ENCODE measurements around the gene PPP6C.
"Not testable (repeated sequence)": the region's sequence is repeated elsewhere in the genome, so short reads cannot be mapped to it uniquely, and the experiment has no call there.

PPP6C gene

GRCh38 chr9:125108541-125108940 lies 81.1 kb downstream of the PPP6C start:
- DNase-seq (ENCODE audit: low read depth); H3K4me3 ChIP-seq (ENCODE audit: low read depth, low read length): not testable (repeated sequence)

DNA sequence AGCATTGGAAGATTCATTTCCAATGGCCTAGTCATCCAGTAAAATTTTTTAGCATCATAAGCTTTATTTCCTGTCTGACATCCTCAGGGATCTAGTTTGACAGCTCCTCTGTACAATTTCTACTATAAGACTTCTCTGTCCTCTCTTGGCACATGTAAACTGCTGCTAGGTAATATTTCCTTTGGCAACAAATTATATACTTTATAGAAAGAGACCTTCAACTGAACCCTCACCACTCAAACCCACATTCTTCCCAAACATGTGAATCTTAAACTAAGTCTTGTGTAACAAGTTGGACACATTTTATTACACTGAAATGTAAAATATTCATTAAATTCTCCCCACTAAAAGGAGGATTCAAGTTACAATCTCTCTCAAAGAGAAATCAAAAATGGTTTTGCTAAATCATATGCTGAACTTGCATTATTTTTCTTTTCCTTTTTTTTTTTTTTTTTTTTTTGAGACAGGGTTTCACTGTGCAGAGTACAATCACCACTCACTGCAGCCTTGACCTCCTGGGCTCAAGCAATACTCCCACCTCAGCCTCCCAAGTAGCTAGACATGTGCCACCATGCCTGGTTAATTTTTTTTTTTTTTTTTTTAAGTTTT lies 83.2 kb downstream of the PPP6C start:
- DNase-seq (ENCODE audit: low read depth) = peak; percentile 62
- no peak overlapping the region for H3K4me3 ChIP-seq (ENCODE audit: low read depth, low read length)

DNA sequence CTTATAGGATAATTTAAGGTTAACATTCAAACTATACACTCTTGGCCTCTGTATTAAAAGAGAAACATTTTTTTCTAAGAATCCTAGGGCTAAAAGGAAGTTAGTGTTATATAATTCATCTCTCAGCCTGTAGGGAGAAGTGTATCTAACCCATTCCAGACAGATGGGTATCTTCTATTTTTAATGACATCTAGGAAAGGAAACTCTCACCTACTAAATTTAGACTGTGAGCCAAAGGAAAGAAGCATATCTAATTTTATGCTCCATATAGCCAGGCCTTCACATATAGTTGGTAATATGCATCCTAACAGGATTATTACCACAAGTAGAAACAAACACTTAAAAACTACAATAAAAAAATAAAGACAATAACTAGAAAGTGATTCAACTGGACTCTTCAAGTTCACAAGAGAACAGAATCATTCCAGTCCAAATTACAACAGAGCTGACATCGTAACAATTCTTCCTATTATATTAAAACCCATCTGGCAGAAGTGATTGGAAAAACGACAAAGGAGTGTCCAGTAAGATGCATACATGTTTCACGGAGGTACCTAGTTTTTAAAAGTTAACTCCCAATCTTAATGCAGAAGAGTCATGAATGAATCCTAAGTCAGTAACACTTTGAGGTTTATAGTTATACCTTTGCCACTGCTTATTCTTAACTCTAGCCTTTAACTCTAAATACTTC lies 85.7 kb downstream of the PPP6C start:
- DNase-seq (ENCODE audit: low read depth) = no peak
- no peak overlapping the region for H3K4me3 ChIP-seq (ENCODE audit: low read depth, low read length)

GRCh38 chr9:125103021-125103420 lies 86.6 kb downstream of the PPP6C start:
- no peak for DNase-seq (ENCODE audit: low read depth)
- no peak overlapping the region for H3K4me3 ChIP-seq (ENCODE audit: low read depth, low read length)

GRCh38 chr9:125100822-125101221 lies 88.8 kb downstream of the PPP6C start:
- DNase-seq (ENCODE audit: low read depth) = no peak
- H3K4me3 ChIP-seq (ENCODE audit: low read depth, low read length) = no peak overlapping the region

DNA sequence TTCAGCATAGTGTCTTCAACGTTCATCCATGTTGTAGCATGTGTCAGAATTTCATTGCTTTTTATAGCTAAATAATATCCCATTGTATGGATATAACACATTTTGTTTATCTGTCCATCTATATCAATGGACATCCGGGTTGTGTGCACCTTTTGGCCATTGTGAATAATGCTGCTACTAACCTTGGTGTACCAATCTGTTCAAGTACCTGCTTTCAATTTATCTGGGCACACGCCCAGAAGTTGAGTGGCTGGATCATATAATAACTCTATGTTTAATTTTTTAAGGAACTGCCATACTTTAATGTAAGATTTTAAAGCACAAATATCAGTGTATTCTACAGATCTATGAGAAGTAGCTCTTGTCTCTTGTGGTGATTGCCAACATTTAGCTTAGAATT lies 89.8 kb downstream of the PPP6C start:
- no peak overlapping the region for H3K4me3 ChIP-seq (ENCODE audit: low read depth, low read length)
- no peak for DNase-seq (ENCODE audit: low read depth)

Data from skeletal muscle cell (primary cell).